SKM-1 (cell line): ENCODE data around the gene JCHAIN.
A peak's percentile ranks its signal among the peaks of the same experiment; 100 is the strongest.
"Not testable (repeated sequence)": the region's sequence is repeated elsewhere in the genome, so short reads cannot be mapped to it uniquely, and the experiment has no call there.

ENCODE experiments used
- DNase-seq: peaks from one replicate; lab custom pipeline; 2025; ENCODE audit not compliant: unreplicated experiment; lab: John Stamatoyannopoulos, UW

JCHAIN gene

GRCh38 chr4:70666369-70666768, at the start of gene JCHAIN:
TSS of gene JCHAIN (minus strand) at chr4:70666508. CDS start at chr4:70666490, 18 bp downstream.
- DNase-seq = no peak

GRCh38 chr4:70715097-70715496, 48.8 kb upstream of the JCHAIN start:
- DNase-seq = no peak

- DNase-seq = no peak
Observed at GRCh38 chr4:70714079-70714887, 48.0 kb upstream of the JCHAIN start.

GRCh38 chr4:70713453-70714078, 47.3 kb upstream of the JCHAIN start:
- DNase-seq = peak; percentile 18

GRCh38 chr4:70712604-70713452, 46.5 kb upstream of the JCHAIN start:
- DNase-seq = no peak

- DNase-seq = no peak
Observed at GRCh38 chr4:70712150-70712549, 45.8 kb upstream of the JCHAIN start.

GRCh38 chr4:70711599-70711998, 45.3 kb upstream of the JCHAIN start:
- no peak for DNase-seq

GRCh38 chr4:70709611-70710205, 43.4 kb upstream of the JCHAIN start:
- DNase-seq = no peak

- no peak for DNase-seq
Observed at GRCh38 chr4:70706516-70706915, 40.2 kb upstream of the JCHAIN start.

GRCh38 chr4:70706044-70706461, 39.7 kb upstream of the JCHAIN start:
- no peak for DNase-seq

- DNase-seq = peak; percentile 51
Observed at GRCh38 chr4:70705183-70706043, 39.1 kb upstream of the JCHAIN start.

GRCh38 chr4:70704931-70705182, 38.5 kb upstream of the JCHAIN start:
- no peak for DNase-seq

GRCh38 chr4:70704215-70704930, 38.1 kb upstream of the JCHAIN start:
- DNase-seq = peak; percentile 28

- no peak for DNase-seq
Observed at GRCh38 chr4:70703619-70704214, 37.4 kb upstream of the JCHAIN start.

GRCh38 chr4:70702592-70702991, 36.3 kb upstream of the JCHAIN start:
- not testable (repeated sequence) for DNase-seq

GRCh38 chr4:70701271-70701670, 35.0 kb upstream of the JCHAIN start:
- no peak for DNase-seq

- DNase-seq = no peak
Observed at GRCh38 chr4:70700712-70701111, 34.4 kb upstream of the JCHAIN start.

GRCh38 chr4:70698435-70698834, 32.1 kb upstream of the JCHAIN start:
- not testable (repeated sequence) for DNase-seq

GRCh38 chr4:70694633-70695032, 28.3 kb upstream of the JCHAIN start:
- not testable (repeated sequence) for DNase-seq
